Heart left ventricle (tissue), 13 donors: ENCODE results near the gene TPSD1.

ENCODE experiments used
- POLR2A ChIP-seq, 2 donors: fragments of 450-650 bp; IDR thresholded peaks; one replicate each; pipeline ENCODE4 v1.6.1; 2017; ENCODE audit warnings: antibody characterized with exemption in 2 of 2, mild to moderate bottlenecking in 2 of 2, moderate library complexity in 2 of 2
- TF ChIP-seq, protein P1 (sequence below), 12 donors: fragments of 200-600 bp; sonication (generic) in 4 of 12; IDR thresholded peaks; one replicate each; pipeline versions ENCODE4 v1.5.0 to v1.8.0; 2018 to 2022; ENCODE audit warnings: antibody characterized with exemption in 12 of 12, mild to moderate bottlenecking in 5 of 12
- donor health status: ischemic (EF 13 %, LVEDD 7.1; RV severe dilation, severe dysfunction).
- donor health status: DM: no; HTN: yes; CAD: no.
- donor health status: DM: no; HTN: no; CAD: no.
- donor health status: ischemic (EF 25% LVEDD 6.9; RV normal size, moderate dysfunction).
- donor health status: ischemic (EF 25% LVEDD 5.7; RV mildly dilated, moderate dysfunction).
- donor health status: ischemic (EF 35%, LVEDD 5.7; RV mildly dilated, moderate dysfunction).
- donor health status: nonischemic (EF 11% LVEDD 7.7; RV severe dilation, severe dysfunction).
- donor health status: DM: yes; HTN: yes; CAD: no.
- donor health status: PGD.
- donor health status: ischemic (EF 29% LVEDD 5.4; RV normal size, mild dysfunction).
- donor health status: nonischemic (EF 23%, LVEDD 6.1; RV moderate dilation, normal function).

DNA sequence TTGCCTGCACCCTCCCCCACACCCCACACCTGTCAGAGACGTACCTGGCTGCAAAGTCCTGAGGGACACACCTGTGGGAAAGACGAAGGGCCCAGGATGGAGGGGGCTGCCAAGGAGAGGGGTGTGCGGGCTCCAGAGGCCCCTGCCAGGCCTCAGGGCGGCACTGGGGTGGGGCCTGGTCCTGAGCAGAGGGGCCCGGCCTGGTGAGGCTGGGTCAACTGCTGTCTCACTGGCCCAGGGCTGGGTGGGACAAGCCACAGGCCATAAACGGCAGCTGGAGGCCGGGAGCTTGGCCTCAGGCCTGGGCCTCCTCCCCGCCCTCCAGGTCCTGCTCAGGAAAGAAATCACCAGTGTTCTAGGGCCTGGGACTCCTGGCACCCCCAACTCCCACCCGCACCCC, 31.3 kb upstream of the TPSD1 start:
- TF ChIP-seq, protein P1, sequence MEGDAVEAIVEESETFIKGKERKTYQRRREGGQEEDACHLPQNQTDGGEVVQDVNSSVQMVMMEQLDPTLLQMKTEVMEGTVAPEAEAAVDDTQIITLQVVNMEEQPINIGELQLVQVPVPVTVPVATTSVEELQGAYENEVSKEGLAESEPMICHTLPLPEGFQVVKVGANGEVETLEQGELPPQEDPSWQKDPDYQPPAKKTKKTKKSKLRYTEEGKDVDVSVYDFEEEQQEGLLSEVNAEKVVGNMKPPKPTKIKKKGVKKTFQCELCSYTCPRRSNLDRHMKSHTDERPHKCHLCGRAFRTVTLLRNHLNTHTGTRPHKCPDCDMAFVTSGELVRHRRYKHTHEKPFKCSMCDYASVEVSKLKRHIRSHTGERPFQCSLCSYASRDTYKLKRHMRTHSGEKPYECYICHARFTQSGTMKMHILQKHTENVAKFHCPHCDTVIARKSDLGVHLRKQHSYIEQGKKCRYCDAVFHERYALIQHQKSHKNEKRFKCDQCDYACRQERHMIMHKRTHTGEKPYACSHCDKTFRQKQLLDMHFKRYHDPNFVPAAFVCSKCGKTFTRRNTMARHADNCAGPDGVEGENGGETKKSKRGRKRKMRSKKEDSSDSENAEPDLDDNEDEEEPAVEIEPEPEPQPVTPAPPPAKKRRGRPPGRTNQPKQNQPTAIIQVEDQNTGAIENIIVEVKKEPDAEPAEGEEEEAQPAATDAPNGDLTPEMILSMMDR (IDR thresholded peaks at IDR 0.05): no peak
- no peak for TF ChIP-seq POLR2A (IDR thresholded peaks at IDR 0.05)
